Tibial nerve (tissue), 4 donors: Measurements from ENCODE around the gene SUSD3. TPM values are rescaled to one million over a fixed set of nuclear protein-coding genes. Genes with fewer than 3 reads are reported as not detected.

Experiments
- DNase-seq, 2 donors: peaks; one replicate each; pipeline ENCODE4 v3.0.0-alpha.2; 2019; ENCODE audit warnings: low spot score in 2 of 2
- H3K27ac ChIP-seq, 4 donors: fragments of 200-600 bp; sonication (generic) in 3 of 4; one replicate each; pipeline ENCODE4 v1.5.1; 2017 to 2019; ENCODE audit warnings: mild to moderate bottlenecking in 1 of 4
- H3K27me3 ChIP-seq, 2 donors: fragments of 200-600 bp; sonication (generic) in 1 of 2; one replicate each; pipeline versions ENCODE4 v1.5.1 to v1.6.0; 2017 to 2019
- H3K36me3 ChIP-seq, 3 donors: fragments of 200-600 bp; sonication (generic); one replicate each; pipeline ENCODE4 v1.5.1; 2018 to 2019
- H3K4me1 ChIP-seq, 4 donors: fragments of 200-600 bp; sonication (generic) in 3 of 4; one replicate each; pipeline ENCODE4 v1.5.1; 2017 to 2019
- H3K4me3 ChIP-seq, 4 donors: fragments of 200-600 bp; sonication (generic) in 3 of 4; one replicate each; pipeline ENCODE4 v1.5.1; 2017 to 2019; ENCODE audit warnings: mild to moderate bottlenecking in 1 of 4, moderate library complexity in 1 of 4
- H3K9me3 ChIP-seq, 4 donors: fragments of 200-600 bp; sonication (generic) in 3 of 4; one replicate each; pipeline ENCODE4 v1.5.1; 2017 to 2019
- EP300 ChIP-seq, 2 donors: sonication (generic); formaldehyde crosslinking; IDR thresholded peaks; one replicate each; pipeline ENCODE4 v1.6.1; 2017; ENCODE audit warnings: antibody characterized with exemption in 2 of 2, mild to moderate bottlenecking in 1 of 2
- POLR2A ChIP-seq, 2 donors: fragments of 450-650 bp; IDR thresholded peaks; one replicate each; pipeline ENCODE4 v1.6.1; 2017; ENCODE audit warnings: antibody characterized with exemption in 2 of 2, mild to moderate bottlenecking in 2 of 2, moderate library complexity in 2 of 2
- WGBS, 2 donors: methylation state at CpG; one replicate each; pipeline ENCODE4 v1.1.5; 2018; 5-methylcytosine and 5-hydroxymethylcytosine counted together
- total RNA-seq, 4 donors: library from RNA; depleted of rRNA; stranded (reverse); fragments of >200 nt; gene quantifications; one replicate each; pipeline ENCODE4 v1.1.0, GENCODE V29; 2016
- TF ChIP-seq, protein P1 (sequence below), 5 experiments: fragments of 200-600 bp in 3 of 5; fragments of 450-650 bp in 2 of 5; sonication (generic) in 3 of 5; IDR thresholded peaks; one replicate each; pipeline ENCODE4 v1.5.1; 2016 to 2019; ENCODE audit warnings: antibody characterized with exemption in 5 of 5, mild to moderate bottlenecking in 3 of 5, moderate library complexity in 2 of 5

Gene SUSD3
- total RNA-seq, 4 donors from 2014 or later, result 3.0 to 4.2 (median 3.7) TPM; not detected in 1

- DNase-seq, result no peak
- TF ChIP-seq, protein P1, sequence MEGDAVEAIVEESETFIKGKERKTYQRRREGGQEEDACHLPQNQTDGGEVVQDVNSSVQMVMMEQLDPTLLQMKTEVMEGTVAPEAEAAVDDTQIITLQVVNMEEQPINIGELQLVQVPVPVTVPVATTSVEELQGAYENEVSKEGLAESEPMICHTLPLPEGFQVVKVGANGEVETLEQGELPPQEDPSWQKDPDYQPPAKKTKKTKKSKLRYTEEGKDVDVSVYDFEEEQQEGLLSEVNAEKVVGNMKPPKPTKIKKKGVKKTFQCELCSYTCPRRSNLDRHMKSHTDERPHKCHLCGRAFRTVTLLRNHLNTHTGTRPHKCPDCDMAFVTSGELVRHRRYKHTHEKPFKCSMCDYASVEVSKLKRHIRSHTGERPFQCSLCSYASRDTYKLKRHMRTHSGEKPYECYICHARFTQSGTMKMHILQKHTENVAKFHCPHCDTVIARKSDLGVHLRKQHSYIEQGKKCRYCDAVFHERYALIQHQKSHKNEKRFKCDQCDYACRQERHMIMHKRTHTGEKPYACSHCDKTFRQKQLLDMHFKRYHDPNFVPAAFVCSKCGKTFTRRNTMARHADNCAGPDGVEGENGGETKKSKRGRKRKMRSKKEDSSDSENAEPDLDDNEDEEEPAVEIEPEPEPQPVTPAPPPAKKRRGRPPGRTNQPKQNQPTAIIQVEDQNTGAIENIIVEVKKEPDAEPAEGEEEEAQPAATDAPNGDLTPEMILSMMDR (IDR thresholded peaks at IDR 0.05), result no peak
- TF ChIP-seq POLR2A (IDR thresholded peaks at IDR 0.05), result no peak
- TF ChIP-seq EP300 (IDR thresholded peaks at IDR 0.05), result no peak
- H3K4me3 ChIP-seq, result no peak overlapping the region
- H3K9me3 ChIP-seq, result no peaks in the 10 kb centered on the region
- H3K36me3 ChIP-seq, result no peaks in the 10 kb centered on the region
- H3K27me3 ChIP-seq, result no peaks in the 10 kb centered on the region
- H3K27ac ChIP-seq, result no peak overlapping the region
- 87 to 88% methylated on average over 7 to 10 of the region's 11 CpGs for WGBS, 2 donors
- no peaks in the 10 kb centered on the region for H3K4me1 ChIP-seq
These were observed 33.4 kb upstream of the SUSD3 start for GRCh38 chr9:93024986-93025630.

DNA sequence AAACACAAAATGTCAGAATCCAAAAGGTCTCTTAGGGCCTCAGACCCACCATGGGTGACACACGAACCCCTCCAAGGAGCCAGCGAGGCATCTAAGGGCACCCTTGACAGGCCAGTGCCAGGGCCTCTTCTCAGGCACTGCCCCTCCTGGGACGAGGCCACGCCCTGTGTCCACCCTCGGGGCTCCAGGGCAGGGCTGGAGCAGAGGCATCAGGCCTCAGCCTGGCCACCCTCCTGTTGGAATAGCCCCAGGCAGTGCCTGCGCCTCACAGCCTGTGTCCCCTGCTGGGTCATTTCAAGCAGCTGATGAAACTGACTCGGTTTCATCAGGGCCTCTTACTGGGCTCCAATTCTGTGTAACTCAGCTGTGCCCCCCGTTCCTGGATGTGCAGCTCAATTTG lies 32.8 kb upstream of the SUSD3 start:
- H3K27ac ChIP-seq, result no peak overlapping the region
- TF ChIP-seq EP300 (IDR thresholded peaks at IDR 0.05), result no peak
- no peak for TF ChIP-seq POLR2A (IDR thresholded peaks at IDR 0.05)
- WGBS, 2 donors, result 66 to 76% methylated on average over 6 to 7 of the region's 8 CpGs
- no peaks in the 10 kb centered on the region for H3K36me3 ChIP-seq
- no peaks in the 10 kb centered on the region for H3K4me1 ChIP-seq
- DNase-seq, result no peak
- no peak overlapping the region for H3K4me3 ChIP-seq
- H3K9me3 ChIP-seq, result no peaks in the 10 kb centered on the region
- H3K27me3 ChIP-seq, result no peaks in the 10 kb centered on the region

- H3K4me3 ChIP-seq, result no peak overlapping the region
- no peaks in the 10 kb centered on the region for H3K9me3 ChIP-seq
- WGBS, 2 donors, result 90 to 96% methylated on average over 7 of the region's 7 CpGs
- TF ChIP-seq POLR2A (IDR thresholded peaks at IDR 0.05) (no peak), EP300 (IDR thresholded peaks at IDR 0.05) (no peak)
- TF ChIP-seq, protein P1 (IDR thresholded peaks at IDR 0.05), result no peak
- H3K36me3 ChIP-seq, result no peaks in the 10 kb centered on the region
- H3K4me1 ChIP-seq, result peaks cover 0 to 6% (median 0%) of the 10 kb centered on the region in 4 donors
- no peak overlapping the region for H3K27ac ChIP-seq
- H3K27me3 ChIP-seq, result no peaks in the 10 kb centered on the region
- no peak for DNase-seq
These were observed 31.9 kb upstream of the SUSD3 start for GRCh38 chr9:93026640-93027039.

GRCh38 chr9:93027750-93028149 lies 30.8 kb upstream of the SUSD3 start:
- Histone ChIP-seq H3K36me3 (no peaks in the 10 kb centered on the region), H3K4me3 (no peak overlapping the region), H3K27me3 (no peaks in the 10 kb centered on the region), H3K27ac (no peak overlapping the region), H3K9me3 (no peaks in the 10 kb centered on the region), H3K4me1 (peaks cover 0 to 15% (median 3%) of the 10 kb centered on the region in 4 donors)
- WGBS, 2 donors, result 90 to 96% methylated on average over 10 of the region's 10 CpGs
- TF ChIP-seq EP300 (IDR thresholded peaks at IDR 0.05), result no peak
- no peak for TF ChIP-seq POLR2A (IDR thresholded peaks at IDR 0.05)
- TF ChIP-seq, protein P1 (IDR thresholded peaks at IDR 0.05), result no peak
- no peak for DNase-seq

DNA sequence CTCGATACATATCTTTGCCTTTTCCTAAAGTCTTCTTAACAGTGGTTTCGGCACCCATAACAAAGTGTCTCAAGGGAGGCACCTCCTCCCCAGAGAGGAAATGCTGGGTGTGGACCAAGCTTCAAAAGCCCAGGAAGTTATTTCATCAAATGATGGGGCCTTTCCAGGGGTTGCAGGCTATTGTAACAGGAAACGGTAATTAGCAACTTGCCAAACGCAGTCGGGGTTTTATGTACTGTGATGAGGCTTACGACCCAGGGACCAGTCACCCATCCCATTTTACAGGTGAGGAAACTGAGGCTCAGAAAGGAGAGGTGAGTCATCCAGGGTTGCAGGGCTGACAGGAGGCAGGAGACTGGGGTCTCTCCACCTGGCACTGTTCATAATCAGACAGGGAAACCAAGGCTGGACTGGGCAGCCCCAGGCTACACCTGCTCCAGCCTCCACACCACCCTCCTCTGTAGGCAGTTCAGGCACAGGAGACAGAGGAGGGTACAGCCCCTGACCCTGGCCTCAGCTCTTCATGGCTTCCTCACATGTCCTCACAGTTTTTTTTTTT lies 30.0 kb upstream of the SUSD3 start:
- Histone ChIP-seq H3K9me3 (no peaks in the 10 kb centered on the region), H3K27ac (peak overlapping the region in 1 of 4 donors; percentile 50), H3K36me3 (no peaks in the 10 kb centered on the region), H3K4me3 (no peak overlapping the region), H3K4me1 (peaks cover 0 to 18% (median 3%) of the 10 kb centered on the region in 4 donors), H3K27me3 (no peaks in the 10 kb centered on the region)
- TF ChIP-seq EP300 (IDR thresholded peaks at IDR 0.05), result peak in 1 of 2 donors; percentile 7
- TF ChIP-seq, protein P1 (IDR thresholded peaks at IDR 0.05), result no peak
- WGBS, 2 donors, result 35 to 44% methylated on average over 6 of the region's 6 CpGs
- DNase-seq, result no peak
